Measurements from ENCODE around the gene RPTOR. TPM values are rescaled to one million over a fixed set of nuclear protein-coding genes. Genes with fewer than 3 reads are reported as not detected.

RPTOR gene
- total RNA-seq, 1 donor = 30.0 TPM

GRCh38 chr17:81000631-81001357, 456.2 kb downstream of the RPTOR start:
- TF ChIP-seq CTCF (IDR thresholded peaks at IDR 0.05; ENCODE audit: insufficient read depth, low read length) = no peak
- no peak overlapping the region for H3K4me3 ChIP-seq (ENCODE audit: low read depth, low read length)
- DNase-seq (ENCODE audit: low read depth) = no peak

- no peak for TF ChIP-seq CTCF (IDR thresholded peaks at IDR 0.05; ENCODE audit: insufficient read depth, low read length)
- no peak for DNase-seq (ENCODE audit: low read depth)
Measured at GRCh38 chr17:81002013-81002384, 457.4 kb downstream of the RPTOR start.

GRCh38 chr17:81002409-81003361, 458.0 kb downstream of the RPTOR start:
- H3K4me3 ChIP-seq (ENCODE audit: low read depth, low read length) = no peak overlapping the region
- DNase-seq (ENCODE audit: low read depth) = peak; percentile 85
- no peak for TF ChIP-seq CTCF (IDR thresholded peaks at IDR 0.05; ENCODE audit: insufficient read depth, low read length)

More at GRCh38 chr17:81002013-81002384, 457.4 kb downstream of the RPTOR start:
- no peak overlapping the region for H3K4me3 ChIP-seq (ENCODE audit: low read depth, low read length)

GRCh38 chr17:81003711-81004475, 459.3 kb downstream of the RPTOR start:
- TF ChIP-seq CTCF (IDR thresholded peaks at IDR 0.05; ENCODE audit: insufficient read depth, low read length) = no peak
- no peak for DNase-seq (ENCODE audit: low read depth)
- H3K4me3 ChIP-seq (ENCODE audit: low read depth, low read length) = peak overlapping the region; percentile 32

- no peak for TF ChIP-seq CTCF (IDR thresholded peaks at IDR 0.05; ENCODE audit: insufficient read depth, low read length)
- no peak for DNase-seq (ENCODE audit: low read depth)
- no peak overlapping the region for H3K4me3 ChIP-seq (ENCODE audit: low read depth, low read length)
Measured at GRCh38 chr17:81006891-81007290, 462.3 kb downstream of the RPTOR start.

- no peak for DNase-seq (ENCODE audit: low read depth)
- no peak overlapping the region for H3K4me3 ChIP-seq (ENCODE audit: low read depth, low read length)
- no peak for TF ChIP-seq CTCF (IDR thresholded peaks at IDR 0.05; ENCODE audit: insufficient read depth, low read length)
Measured at GRCh38 chr17:81008140-81008539, 463.5 kb downstream of the RPTOR start.

Measured in fibroblast of the aortic adventitia (primary cell).